Inferior parietal cortex (tissue), 1 donor: Measurements from ENCODE around the gene PCDHGB4.
"Not testable (repeated sequence)": the region's sequence is repeated elsewhere in the genome, so short reads cannot be mapped to it uniquely, and the experiment has no call there.

ENCODE experiments used
- DNase-seq: peaks from one replicate; pipeline ENCODE4 v3.0.0-alpha.2; 2016; ENCODE audit errors: extremely low spot score

The PCDHGB4 gene

DNA sequence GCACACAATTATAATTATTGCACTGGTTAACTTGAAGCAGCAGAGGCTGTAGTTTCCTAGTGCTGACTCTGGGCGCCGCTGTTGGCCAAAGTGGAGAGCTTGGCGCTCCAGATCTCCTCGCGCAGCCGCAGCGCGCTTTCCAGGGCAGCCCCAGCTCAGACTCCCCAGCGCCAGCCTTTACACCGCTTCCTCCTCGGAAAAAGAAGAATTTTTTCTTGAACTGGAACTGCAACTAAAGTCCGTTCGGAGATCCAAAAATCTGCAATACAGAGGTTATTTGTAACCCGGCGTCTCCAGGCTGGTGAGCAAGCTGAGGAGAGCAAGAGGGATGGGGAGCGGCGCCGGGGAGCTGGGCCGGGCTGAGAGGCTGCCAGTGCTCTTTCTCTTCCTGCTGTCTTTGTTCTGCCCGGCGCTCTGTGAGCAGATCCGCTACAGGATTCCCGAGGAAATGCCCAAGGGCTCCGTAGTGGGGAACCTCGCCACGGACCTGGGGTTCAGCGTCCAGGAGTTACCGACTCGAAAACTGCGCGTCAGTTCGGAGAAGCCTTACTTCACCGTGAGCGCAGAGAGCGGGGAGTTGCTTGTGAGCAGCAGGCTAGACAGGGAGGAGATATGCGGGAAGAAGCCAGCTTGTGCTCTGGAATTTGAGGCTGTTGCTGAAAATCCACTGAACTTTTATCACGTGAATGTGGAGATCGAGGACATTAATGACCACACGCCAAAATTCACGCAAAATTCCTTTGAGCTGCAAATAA is at the start of gene PCDHGB4:
TSS of gene PCDHGB4 (plus strand) at position 142 of the 755 bp plus-strand sequence. CDS start at position 329, 187 bp downstream.
- not testable (repeated sequence) for DNase-seq

GRCh38 chr5:141338538-141339306 is 48.8 kb upstream of the PCDHGB4 start, which contains the start of gene PCDHGA2:
PCDHGA2 (plus strand) TSS chr5:141338760.
- no peak for DNase-seq

DNA sequence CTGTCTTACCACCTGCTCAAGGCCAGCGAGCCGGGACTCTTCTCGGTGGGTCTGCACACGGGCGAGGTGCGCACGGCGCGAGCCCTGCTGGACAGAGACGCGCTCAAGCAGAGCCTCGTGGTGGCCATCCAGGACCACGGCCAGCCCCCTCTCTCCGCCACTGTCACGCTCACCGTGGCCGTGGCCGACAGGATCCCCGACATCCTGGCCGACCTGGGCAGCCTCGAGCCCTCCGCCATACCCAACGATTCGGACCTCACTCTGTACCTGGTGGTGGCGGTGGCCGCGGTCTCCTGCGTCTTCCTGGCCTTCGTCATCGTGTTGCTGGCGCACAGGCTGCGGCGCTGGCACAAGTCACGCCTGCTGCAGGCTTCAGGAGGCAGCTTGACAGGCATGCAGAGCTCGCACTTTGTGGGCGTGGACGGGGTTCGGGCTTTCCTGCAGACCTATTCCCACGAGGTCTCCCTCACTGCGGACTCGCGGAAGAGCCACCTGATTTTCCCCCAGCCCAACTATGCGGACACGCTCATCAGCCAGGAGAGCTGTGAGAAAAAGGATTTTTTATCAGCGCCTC is 46.6 kb upstream of the PCDHGB4 start:
- DNase-seq, result not testable (repeated sequence)

DNA sequence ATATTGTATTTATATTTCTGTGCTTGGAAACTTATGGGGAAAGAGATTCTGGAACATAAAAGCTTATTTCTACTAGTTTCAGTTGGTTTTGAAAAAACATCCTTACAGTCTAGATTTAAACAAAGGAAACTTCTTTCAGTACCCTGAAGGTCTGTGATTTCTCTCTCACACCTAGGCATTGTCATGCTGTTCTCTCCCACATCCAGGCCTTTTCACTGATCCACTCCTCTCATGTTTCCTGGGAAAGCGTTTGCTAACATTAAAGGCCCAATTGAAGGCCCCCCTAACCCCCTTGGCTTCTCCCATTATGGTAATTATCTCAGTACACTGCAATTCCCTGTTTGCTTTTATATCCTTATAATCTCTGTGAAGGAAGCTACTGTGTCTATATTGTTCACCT is 44.7 kb upstream of the PCDHGB4 start:
- DNase-seq, result no peak

GRCh38 chr5:141343242-141343952 is 44.1 kb upstream of the PCDHGB4 start, which contains the start of gene PCDHGA3:
PCDHGA3 (plus strand) TSS chr5:141343829; CDS start chr5:141344034, 205 bp downstream.
- no peak for DNase-seq

- no peak for DNase-seq
Measured at GRCh38 chr5:141343953-141344463, 43.5 kb upstream of the PCDHGB4 start.

DNA sequence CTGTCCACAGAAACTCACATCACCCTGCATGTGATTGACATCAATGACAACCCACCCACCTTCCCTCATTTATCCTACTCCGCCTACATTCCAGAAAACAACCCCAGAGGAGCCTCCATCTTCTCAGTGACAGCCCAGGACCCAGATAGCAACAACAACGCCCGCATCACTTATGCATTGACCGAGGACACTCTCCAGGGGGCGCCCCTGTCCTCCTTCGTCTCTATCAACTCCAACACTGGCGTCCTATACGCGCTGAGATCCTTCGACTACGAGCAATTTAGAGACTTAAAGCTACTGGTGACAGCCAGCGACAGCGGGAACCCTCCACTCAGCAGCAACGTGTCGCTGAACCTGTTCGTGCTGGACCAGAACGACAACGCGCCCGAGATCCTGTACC is 42.2 kb upstream of the PCDHGB4 start:
- no peak for DNase-seq

DNA sequence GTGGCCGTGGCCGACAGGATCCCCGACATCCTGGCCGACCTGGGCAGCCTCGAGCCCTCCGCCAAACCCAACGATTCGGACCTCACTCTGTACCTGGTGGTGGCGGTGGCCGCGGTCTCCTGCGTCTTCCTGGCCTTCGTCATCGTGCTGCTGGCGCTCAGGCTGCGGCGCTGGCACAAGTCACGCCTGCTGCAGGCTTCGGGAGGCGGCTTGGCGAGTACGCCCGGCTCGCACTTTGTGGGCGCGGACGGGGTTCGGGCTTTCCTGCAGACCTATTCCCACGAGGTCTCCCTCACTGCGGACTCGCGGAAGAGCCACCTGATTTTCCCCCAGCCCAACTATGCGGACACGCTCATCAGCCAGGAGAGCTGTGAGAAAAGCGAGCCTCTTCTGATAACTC is 41.5 kb upstream of the PCDHGB4 start:
- DNase-seq, result not testable (repeated sequence)

DNA sequence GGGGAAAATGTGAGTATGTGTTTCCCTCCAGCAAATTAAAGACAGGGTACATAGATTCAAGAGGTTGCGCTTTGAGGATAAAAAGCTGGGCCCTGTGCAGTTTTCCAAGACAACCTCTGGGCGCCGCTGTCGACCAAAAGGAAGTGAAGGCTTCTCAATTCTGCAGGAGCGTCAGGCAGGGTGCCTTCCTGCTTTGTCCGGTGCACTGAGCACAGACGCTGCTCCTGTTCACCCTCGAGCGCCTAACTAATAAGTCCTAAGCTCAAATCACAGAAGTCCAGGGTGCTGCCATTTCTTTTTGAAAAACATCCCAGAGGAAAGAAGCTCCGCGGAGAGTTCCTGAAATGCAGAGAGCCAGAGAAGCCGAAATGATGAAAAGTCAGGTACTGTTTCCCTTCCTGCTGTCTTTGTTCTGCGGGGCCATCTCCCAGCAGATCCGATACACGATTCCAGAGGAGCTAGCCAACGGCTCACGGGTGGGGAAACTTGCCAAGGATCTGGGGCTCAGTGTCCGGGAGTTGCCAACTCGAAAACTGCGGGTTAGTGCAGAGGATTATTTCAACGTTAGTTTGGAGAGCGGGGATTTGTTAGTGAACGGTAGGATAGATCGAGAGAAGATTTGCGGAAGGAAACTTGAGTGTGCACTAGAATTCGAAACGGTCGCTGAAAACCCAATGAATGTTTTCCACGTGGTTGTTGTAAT is 37.4 kb upstream of the PCDHGB4 start, which contains the start of gene PCDHGB1:
TSS of gene PCDHGB1 (plus strand) at position 183 of the 703 bp plus-strand sequence. CDS start at position 345, 162 bp downstream.
- DNase-seq, result peak; percentile 24

GRCh38 chr5:141351591-141351990 is 35.9 kb upstream of the PCDHGB4 start:
- no peak for DNase-seq

- DNase-seq, result no peak
Measured at GRCh38 chr5:141354900-141355469, 32.5 kb upstream of the PCDHGB4 start, which contains the start of gene PCDHGA4. PCDHGA4 (plus strand) TSS chr5:141355021; CDS start chr5:141355108, 87 bp downstream.

GRCh38 chr5:141355641-141356040 is 31.9 kb upstream of the PCDHGB4 start:
- no peak for DNase-seq

DNA sequence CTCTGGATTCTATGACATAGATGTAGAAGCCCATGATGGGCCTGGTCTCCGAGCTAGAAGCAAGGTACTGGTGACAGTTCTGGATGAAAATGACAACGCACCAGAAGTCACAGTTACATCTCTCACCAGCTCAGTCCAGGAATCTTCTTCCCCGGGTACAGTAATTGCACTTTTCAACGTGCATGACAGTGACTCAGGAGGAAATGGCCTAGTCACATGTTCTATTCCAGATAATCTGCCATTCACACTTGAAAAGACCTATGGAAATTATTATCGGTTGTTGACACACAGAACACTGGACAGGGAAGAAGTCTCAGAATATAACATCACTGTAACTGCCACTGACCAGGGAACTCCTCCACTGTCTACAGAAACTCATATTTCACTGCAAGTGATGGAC is 31.4 kb upstream of the PCDHGB4 start:
- no peak for DNase-seq

DNA sequence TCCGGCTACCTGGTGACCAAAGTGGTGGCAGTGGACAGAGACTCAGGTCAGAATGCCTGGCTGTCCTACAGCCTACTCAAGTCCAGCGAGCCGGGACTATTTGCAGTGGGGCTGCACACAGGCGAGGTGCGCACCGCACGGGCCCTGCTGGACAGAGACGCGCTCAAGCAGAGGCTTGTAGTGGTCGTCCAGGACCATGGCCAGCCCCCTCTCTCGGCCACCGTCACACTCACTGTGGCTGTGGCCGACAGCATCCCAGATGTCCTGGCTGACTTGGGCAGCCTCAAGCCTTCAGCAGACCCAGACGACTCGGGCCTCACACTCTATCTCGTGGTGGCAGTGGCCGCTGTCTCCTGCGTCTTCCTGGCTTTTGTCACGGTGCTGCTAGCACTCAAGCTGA is 30.5 kb upstream of the PCDHGB4 start:
- no peak for DNase-seq

DNA sequence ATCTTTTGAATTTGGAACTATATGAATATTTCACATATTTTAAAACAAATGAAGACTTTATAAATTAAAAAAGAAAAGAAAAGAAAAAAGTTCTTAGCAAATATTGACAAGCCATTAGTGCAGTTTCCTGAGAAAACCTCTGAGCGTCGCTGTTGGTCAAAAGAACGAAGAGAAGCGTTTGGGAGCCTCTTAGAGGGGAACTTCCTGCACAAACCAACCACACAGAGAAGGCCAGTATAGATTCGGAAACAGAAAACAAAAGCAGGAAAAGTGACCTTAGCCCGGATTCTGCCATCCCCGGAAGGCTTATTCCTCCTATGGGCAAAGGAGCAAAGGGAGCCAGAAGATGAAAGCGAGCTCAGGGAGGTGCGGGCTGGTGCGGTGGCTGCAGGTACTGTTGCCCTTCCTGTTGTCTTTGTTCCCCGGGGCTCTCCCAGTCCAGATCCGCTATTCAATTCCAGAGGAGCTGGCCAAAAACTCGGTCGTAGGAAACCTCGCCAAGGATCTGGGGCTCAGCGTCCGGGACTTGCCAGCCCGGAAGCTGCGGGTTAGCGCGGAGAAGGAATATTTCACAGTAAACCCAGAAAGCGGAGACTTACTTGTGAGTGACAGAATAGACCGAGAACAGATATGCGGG is 27.6 kb upstream of the PCDHGB4 start, which contains the start of gene PCDHGB2:
TSS of gene PCDHGB2 (plus strand) at position 205 of the 637 bp plus-strand sequence. CDS start at position 347, 142 bp downstream.
- DNase-seq, result peak; percentile 27

DNA sequence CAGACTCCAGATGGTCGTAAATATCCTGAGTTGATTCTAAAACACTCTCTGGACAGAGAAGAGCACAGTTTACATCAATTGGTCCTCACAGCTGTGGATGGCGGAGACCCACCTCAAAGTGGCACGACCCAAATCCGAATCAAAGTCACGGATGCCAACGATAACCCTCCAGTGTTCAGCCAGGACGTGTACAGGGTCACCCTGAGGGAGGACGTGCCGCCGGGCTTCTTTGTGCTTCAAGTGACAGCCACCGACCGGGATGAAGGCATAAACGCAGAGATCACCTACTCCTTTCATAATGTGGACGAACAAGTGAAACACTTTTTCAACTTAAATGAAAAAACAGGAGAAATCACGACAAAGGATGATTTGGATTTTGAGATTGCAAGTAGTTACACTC is 26.8 kb upstream of the PCDHGB4 start:
- no peak for DNase-seq

GRCh38 chr5:141362719-141363118 is 24.8 kb upstream of the PCDHGB4 start:
- no peak for DNase-seq

- DNase-seq, result no peak
Measured at GRCh38 chr5:141363952-141364660, 23.4 kb upstream of the PCDHGB4 start, which contains the start of gene PCDHGA5. PCDHGA5 (plus strand) TSS chr5:141364162; CDS start chr5:141364331, 169 bp downstream.
